ENCODE results near the gene ATF7IP2.

ATF7IP2 gene

GRCh38 chr16:10511829-10512228, 126.0 kb downstream of the ATF7IP2 start:
- no peak for DNase-seq (ENCODE audit: low read depth in 2 of 2)

DNA sequence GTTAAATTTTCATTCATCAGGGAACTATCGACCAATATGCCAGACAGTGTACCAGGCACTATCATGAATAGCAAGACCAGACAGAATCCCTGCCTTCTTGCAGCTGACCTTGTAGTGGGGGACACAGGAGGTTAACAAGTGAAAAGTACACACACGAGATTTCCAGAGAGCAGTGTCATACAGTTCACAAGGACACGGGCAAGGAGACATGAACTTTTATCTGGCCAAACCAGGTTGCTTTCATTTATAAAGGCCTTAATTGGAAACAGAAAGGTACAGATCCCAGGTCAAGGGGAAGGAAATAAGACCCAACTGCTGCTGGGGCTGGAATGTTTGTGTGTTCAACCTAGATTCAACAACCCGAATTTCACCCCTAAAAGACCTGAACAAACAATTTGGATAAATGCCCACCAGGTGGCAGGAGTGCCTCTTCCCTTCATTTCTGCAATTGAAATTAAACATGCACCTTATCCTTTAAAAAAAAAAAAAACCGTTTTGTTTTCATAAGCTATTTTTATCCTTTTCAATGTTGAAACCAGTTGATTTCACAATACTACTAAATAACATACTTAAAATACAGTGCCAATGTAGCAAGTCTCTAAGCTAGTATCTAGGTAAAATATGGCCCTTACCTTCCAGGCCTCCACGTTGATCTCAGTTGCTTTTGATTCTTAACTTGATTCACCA, 128.7 kb downstream of the ATF7IP2 start:
- peak; percentile 9 to 22 for DNase-seq (ENCODE audit: low read depth in 2 of 2)

- DNase-seq (ENCODE audit: low read depth in 2 of 2) = no peak
These were observed 132.0 kb downstream of the ATF7IP2 start for GRCh38 chr16:10517868-10518267.

DNA sequence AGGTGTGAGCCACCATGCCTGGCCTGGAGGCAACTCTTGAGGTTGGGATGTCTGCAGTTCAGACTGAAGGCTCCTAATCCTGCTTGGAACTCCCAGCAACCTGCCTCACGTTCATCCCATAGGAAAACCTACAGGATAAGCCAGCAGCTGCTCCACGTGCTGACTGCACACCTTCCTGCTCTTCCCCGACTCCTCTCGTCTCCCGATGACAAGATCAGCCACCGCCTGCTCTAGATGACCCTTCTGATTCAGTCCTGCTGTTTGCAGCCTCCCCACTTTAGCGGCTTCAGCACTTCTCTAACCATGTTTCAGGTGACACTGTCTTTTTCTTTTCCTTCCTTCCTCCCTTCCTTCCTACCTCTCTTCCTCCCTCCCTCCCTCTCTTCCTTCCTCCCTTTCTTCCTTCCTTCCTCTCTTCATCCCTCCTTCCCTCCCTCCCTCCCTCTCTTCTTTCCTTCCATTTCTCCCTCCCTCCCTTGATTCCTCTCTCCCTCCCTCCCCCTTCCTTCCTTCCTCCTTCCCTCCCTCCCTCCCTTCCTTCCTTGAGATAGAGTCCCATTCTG, 132.7 kb downstream of the ATF7IP2 start:
- DNase-seq (ENCODE audit: low read depth in 2 of 2) = no peak

GRCh38 chr16:10519297-10519696, 133.4 kb downstream of the ATF7IP2 start:
- DNase-seq (ENCODE audit: low read depth in 2 of 2) = no peak

- no peak for DNase-seq (ENCODE audit: low read depth in 2 of 2)
These were observed 134.3 kb downstream of the ATF7IP2 start for GRCh38 chr16:10519929-10520868.

DNA sequence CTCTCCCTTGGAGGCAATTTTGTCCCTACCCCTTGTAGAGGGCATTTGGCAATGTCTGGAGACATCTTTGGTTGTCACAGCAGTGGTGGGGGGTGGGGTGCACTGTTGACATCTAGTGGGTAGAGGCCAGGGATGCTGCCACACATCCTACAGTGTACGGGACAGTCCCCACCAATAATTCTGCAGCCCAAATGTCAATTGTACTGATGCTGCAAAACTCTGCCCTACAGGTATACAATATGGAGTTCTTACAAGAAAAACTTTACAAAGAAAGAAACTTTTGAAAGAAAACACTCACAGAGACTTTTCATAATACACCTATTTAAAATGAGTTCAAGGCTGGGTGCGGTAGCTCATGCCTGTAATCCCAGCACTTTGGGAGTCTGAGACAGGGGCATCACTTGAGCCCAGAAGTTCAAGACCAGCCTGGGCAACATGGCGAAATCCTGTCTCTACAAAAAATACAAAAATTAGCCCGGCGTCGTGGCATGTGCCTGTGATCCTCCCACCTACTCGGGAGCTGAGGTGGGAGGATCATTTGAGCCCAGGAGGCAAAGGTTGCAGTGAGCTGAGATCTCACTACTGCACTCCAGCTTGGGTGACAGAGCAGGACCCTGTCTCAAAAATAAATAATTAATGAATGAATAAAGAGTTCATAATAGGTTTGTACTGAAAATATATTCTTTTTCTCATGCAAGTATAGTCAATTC, 135.2 kb downstream of the ATF7IP2 start:
- DNase-seq (ENCODE audit: low read depth in 2 of 2) = no peak

DNA sequence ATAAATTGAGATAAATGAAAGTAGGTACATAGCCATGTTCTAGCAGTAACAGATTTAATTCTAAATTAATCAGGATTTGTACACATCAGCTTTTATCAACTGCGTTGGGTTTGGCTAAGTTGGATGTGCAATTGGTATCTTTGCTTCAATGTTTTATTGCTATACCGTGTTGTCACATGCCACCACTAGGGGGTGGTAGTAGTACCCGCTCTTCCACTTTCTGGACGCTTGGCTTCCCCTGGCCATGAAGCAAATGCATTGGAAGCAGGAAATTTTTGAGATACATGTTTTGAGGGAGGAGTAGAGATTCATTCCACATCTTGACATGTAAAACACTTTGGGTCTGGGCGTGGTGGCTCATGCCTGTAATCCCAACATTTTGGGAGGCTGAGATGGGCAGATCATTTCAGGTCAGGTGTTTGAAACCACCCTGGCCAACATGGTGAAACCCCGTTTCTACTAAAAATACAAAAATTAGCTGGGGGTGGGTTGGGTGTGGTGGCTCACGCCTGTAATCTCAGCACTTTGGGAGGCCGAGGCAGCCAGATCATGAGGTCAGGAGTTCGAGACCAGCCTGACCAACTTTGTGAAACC, 135.9 kb downstream of the ATF7IP2 start:
- peak in 1 of 2 donors; percentile 16 for DNase-seq (ENCODE audit: low read depth in 2 of 2)

- DNase-seq (ENCODE audit: low read depth in 2 of 2) = no peak
These were observed 137.1 kb downstream of the ATF7IP2 start for GRCh38 chr16:10522966-10523365.

DNA sequence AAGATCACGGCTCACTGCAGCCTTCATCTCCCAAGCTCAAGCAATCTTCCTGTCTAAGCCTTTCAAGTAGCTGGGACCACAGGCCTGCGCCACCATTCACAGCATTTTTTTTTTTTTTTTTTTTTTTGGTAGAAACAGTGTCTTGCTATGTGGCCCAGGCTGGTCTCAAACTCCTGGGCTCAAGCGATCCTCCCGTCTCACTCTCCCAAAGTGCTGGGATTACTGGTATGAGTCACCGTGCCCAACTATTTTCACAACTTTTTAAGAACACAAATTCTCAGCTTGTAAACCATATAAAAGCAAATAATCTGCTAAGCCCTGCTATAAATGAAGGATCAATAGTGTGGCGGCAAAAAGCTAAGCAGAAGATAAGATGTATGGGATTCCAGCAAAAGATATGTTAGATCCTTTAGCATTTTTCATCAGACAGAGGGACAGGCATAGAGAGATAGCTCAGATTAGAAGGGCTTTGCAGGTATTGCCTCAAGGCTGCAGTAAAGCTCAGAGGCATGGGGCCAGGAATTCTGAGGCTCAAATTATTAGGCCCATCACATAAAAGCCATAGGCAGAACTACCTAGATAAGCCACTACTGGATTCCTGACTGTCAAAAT, 139.5 kb downstream of the ATF7IP2 start:
- DNase-seq (ENCODE audit: low read depth in 2 of 2) = no peak

GRCh38 chr16:10526962-10527361, 141.1 kb downstream of the ATF7IP2 start:
- no peak for DNase-seq (ENCODE audit: low read depth in 2 of 2)

DNA sequence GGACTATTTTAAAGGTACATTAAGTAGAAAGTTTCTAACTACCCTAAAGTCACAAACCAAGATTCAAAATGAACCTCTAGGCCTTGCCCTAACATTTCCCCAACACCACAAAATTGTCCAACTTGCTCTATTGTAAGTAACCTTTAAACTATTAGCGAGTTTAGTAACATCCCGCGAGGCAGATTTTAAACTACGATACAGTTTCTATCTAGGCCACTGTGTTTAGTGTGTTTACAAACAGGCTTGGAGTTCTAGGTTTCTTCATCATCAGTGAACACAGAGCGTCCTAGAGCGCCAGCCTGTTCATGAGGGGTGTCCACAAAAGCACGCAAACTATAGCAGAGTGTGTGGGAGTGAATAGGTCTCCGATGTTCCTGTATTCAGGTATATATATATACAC, 142.8 kb downstream of the ATF7IP2 start:
- no peak for DNase-seq (ENCODE audit: low read depth in 2 of 2)

DNA sequence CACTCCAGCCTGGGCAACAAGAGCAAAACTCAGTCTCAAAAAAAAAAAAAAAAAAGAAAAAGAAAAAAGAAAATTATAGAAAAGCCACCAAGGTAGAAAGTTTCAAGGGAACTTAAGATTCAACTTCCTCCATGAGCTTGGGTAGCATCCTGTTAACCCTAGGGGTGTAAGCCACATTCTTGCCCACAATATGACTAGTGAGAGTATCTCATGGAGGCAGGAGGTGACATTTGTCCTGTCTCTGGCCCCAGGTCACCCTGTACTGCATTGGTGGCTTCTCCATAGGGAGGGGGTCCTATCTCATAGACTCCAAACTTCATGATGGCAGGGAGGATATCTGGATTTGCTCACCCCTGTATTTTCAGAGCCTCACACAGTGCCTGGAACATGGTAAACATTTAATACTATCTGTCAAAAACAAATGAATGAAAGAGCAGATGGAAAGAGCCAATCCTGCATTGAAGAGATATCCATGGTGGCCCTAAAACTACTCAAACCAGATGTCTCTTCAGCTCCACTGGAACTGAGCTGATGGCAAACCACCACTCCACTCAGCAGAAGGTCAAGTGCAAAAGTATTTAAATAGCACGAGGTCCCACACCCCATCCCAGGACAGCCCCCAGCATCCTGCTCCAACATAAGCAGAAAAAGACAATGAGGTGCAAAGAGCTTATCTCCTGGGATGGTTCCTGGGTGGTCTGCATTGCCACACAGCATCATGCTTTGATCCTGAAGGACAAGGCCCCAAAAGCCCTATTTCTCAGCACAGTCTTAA, 144.2 kb downstream of the ATF7IP2 start:
- DNase-seq (ENCODE audit: low read depth in 2 of 2) = no peak

- no peak for DNase-seq (ENCODE audit: low read depth in 2 of 2)
These were observed 144.8 kb downstream of the ATF7IP2 start for GRCh38 chr16:10530685-10531084.

GRCh38 chr16:10531582-10531981, 145.7 kb downstream of the ATF7IP2 start:
- no peak for DNase-seq (ENCODE audit: low read depth in 2 of 2)

Data from stimulated activated CD4-positive, alpha-beta T cell treated with anti-CD3 and anti-CD28 coated beads, Interleukin-1b, Interleukin-23, amount 100 ng/mL, for 4 hours (primary cell).